Hematopoietic multipotent progenitor cell treated with erythropoietin and hydrocortisone succinate and interleukin-3 and kit ligand, for 17 days (in vitro differentiated cells): ENCODE results near the gene CLSTN2.

Experiments
- DNase-seq: peaks from one replicate; pipeline ENCODE4 v3.0.0-alpha.2; 2015; ENCODE audit warnings: low spot score

The CLSTN2 gene

DNA sequence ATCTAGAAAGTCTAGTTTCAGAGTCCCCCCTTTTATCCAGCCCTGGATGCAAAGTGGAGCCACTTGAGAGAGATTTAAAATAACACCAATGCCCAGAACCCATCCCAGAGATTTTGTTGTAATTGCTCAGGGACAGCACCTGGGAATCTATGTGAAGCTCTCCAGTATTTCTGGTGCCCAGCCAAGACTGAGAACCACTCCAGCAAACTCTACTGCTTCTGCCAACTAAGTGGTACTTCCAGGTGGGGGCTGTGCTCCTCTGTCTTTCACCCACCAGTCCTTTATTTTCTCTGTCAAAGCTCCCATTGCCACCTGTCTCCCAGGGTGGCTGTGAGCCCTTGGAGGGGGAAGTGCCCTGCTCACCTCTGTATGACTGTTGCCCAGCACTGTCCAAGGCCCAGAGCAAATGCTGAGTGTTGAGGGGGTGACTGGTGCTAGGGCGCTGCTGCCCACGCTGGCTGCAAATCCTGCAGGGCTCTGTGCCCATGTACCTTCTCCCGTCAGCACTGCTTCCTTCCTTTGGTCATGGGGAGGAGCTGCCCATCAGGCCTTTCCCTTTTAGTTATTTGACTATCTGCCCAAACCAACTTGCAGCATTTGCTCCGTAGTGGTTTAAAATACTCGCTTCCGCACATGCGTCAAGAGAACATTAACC, 9.4 kb downstream of the CLSTN2 start:
- no peak for DNase-seq

DNA sequence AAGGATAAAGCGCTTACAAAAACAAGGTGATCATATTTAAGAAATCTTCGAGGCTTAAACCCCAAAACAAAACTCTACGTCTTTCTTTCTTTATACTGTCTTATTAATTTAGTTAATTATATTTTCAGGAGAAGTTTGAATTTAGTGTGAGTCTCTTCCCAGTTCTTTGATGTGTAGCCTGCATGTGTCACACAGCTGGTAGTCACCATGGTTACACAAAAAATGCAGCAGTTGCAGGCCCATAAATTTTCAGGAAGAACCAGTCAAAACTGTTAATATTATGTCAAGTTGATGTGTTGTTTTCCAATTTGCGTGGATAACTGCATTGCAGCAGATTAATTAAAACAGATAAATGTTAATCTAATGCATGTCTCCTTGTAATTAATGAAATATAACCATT, 10.4 kb downstream of the CLSTN2 start:
- DNase-seq = no peak

DNA sequence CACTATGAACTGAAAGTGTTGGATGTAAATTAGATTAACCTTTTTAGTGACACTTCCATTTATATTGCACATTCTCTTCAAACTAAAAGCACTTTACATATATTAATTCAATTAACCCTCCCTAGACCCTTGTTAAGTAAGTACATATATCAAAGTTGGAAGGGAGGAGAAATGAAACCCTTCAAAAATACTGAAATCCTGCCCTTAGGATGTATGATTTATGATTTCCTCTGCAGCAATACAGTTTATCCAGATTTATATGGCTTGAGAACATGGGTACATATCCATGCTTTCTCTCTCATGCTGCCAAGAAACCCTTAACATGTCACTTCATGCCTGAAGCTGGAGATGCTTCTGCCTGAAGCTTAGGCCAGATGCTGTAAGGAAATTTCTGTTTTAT, 11.0 kb downstream of the CLSTN2 start:
- no peak for DNase-seq

DNA sequence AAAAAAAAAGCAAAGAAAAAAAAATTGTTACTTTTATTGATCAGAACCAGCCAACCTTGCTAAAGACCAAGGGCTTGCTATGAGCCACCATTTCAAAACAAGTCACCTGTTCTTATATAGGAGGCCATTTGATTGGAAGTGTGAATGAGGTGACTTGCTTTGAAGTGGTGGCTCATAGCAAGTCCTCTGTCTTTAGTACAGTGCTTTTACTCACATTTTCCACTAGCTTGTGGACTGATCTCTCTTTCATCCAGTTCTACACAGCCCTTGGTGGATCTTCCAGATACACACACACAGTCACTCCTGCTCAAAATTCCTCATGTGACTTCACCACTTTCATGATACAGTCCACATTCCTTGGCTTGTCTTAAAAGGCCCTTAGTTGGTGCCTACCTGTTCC, 13.5 kb downstream of the CLSTN2 start:
- DNase-seq = no peak

DNA sequence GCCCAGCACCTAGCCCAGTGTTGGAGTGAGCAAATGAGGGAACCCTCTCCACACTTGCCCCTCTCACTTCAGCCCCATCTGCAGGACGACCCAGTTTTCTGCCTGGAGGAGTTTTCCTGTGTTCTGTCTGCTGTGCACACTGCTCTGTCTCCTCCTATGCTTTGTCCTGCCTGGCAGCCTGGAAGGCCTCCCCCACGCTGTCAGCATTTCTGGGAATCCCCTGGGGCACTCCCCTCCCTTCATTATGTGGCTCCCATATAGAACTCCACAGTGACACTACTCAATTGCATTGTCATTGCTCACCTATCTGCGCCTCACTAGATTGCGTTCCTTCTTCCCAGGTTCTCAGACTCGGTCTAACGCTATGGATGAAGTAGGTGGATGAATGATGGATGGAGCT, 13.9 kb downstream of the CLSTN2 start:
- DNase-seq = no peak

DNA sequence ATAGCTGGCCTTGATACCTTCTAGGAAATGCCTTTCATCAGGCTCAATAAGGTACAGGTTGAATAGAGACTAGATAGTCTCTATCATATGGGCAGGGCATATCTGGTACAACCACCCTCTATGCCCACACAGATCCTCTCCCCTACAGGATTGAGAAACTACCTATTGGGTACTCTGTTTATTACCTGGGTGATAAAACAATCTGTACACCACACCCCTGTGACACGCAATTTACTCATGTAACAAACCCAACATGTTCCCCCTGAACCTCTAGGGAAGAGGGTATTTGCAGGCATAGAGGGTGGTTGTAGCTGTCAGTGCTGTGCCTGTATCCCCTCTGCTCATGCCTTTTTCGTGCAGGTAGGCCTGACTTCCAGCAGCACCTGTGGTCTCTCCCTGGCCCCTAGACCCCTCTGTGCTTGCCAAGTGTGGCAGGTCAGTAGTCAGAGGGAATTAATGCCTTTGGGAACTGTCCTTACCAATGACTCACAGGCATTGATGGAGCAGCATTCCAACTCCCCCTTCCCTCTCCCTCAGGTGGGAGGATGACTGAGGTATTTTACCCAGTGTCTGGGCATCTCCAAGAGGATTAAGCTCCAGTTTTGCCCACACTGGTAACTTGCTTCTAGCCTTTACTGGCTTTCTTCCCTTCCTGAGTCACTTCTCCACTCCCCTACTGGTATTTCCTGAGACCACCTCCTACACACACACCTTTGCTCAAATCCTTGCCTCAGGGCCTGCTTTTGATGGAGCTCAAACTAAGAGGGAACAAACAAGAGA, 18.3 kb downstream of the CLSTN2 start:
- DNase-seq = no peak

DNA sequence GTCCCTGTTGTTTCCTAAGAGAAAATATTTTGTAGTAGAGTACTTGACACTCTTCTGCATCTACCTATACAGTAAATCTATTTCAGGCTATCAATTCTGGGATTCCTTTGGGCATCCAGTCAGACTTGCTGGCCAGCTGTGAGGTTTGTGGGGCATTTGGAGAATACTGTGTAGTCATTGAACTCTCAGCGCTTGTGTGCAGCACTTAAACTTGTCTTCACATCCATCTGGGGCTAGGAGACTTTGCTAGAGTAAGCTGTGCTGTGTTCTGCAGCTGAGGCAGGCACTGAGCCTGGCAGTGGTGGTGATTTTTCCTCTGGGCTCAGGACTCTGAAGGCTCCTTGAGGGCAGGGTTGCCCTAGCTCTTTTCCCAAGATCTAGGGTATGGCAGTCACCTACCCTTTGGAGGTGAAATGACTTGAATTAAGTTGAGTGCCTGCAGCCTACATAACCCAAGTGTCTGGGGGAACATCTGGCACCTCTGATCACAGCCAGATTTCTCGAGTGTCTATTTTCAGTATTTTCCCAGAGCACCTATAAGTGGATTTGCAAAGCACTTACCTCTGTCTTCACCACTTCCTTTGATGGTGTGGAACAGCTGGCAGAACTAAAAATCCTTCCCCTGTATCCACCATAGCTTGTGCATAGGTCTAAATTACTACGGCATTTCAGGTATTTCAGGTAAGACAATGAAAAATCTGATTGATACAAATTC, 19.3 kb downstream of the CLSTN2 start:
- DNase-seq = no peak

DNA sequence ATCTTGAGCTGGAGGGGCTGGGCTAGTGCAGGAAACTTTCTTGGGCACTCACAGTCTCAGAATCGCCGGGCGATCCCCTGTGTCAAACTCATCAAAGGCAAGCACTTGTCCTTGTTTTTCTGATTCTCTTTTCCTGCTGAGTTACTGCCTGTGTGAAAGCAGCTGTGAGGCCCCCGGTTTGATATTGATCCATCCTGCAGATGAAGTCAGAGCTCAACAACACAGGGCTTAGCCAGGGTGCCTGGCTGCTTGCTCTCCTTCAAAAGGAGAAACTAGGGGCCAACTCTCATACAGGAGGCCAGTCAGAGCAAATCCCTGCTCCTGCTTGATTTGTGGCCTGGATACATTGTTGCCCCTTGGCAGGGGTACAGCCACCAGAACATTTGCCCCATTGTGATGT, 22.9 kb downstream of the CLSTN2 start:
- DNase-seq = no peak

DNA sequence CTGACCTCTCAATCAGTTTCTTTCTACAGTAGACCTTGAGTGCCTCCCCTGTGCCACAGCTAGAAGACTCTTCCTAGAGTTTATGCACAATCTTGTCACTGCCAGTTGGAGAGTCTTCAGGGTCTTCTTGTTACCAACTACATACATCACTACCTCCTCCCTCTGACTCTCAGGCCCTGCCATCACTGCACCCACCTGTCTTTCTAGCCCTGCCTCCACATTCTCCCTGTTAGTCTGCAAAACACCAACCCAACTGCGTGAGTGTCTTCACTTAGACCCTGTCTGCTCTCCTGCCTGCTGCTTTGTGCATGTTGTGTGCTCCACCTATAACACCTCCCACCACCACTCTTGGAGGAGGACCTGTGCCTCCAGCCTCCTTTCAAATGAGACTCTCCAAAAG, 34.4 kb downstream of the CLSTN2 start:
- no peak for DNase-seq

DNA sequence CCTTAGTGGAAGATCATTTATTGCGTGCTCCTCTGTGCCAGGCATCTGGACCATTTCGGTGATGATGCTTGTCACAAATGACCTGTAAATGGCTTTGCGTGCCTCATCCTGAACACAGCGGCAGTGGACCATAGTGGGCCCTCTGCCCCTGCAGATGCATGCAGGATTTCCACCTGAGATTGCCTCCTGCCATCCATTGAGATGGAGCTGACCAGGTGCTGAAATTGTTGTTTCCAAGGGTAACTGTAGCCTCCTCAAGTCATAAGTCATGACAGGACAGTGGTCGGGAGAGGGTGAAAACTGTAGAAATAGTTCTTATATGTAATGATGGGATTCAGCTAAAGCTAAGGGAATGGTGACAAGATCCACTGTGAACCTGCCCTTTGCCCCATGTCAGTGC, 35.5 kb downstream of the CLSTN2 start:
- DNase-seq = no peak

DNA sequence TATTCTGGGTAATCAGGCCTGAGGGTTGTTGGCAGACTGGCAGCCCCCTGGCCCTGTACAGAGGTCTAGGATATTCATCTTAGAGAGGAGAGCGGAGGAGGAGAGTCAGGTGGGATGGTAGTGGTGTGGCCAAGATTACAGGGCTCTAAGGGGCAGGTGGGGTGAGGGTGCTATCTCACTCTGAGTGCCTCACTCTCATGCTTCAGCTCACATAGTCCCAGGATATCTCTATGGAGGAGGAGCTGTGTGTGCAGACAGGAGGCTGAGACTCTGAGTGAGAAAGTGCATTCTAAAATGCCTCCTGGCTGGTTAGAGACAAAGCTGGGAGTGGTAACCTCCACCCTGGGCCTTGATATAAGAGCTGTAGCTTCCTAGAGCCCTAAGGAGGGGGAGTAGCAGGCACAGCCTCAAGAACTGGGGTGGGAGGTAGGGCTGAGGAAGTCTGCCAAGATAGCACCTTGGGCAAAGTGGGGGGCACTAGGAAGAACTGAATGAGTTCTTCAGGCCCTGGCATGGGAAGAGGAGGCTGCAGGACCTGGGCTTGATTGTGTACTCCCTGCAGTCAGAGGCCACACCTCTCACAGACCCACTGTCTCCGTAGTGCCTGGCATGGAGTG, 39.9 kb downstream of the CLSTN2 start:
- DNase-seq = no peak

DNA sequence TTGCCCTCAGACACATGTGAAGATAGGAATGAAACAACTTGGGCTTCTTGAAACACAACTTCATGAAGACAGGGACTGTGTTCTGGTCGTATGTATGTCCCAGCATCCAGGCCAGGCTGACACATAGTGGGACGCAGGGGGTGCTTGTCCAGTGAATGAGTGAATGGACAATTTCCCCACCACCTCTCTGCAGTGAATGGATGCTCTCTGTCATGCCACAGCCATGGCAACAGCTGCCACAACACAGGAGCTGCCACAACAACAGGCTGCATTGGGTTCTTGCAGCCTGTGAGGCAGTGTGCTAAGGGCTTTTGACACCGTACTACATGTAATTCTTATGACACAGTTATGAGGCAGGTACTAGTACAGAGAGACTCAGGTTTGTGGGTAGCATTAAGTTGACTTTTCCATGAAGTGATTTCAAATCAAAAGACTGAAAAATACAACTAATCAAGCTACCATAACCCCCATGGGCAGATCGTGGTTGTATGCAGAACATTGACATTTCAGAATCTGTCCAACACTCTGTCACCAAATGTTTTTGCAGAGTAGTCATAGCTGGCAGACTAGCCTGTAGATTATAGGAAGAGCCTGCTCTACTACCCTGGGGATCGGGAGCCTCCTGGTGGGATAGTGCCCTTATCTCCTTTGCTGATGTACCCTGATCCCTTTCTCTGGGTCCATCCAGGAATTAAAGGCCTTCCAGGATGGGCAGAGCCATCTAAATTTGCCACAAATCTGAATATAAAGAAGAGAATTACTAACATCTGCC, 40.8 kb downstream of the CLSTN2 start:
- no peak for DNase-seq

DNA sequence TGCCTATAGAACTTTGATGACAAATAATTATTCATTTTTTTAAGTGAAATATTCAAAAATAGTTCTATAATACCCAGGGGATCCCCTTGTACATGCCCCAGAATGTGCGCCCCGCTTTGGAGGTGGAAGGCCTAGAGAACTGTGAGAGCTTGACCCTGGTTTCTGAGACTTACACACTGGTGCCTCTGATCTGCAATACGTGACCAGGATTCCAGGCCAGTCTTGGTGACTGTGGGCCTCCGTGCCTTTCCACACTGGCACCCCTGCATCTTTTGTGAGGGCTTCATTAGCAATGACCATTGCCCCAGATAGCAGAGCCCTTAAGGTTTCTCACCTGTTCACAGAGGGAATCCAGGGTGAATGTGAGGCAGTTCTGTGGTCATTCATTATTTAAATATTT, 44.0 kb downstream of the CLSTN2 start:
- no peak for DNase-seq

DNA sequence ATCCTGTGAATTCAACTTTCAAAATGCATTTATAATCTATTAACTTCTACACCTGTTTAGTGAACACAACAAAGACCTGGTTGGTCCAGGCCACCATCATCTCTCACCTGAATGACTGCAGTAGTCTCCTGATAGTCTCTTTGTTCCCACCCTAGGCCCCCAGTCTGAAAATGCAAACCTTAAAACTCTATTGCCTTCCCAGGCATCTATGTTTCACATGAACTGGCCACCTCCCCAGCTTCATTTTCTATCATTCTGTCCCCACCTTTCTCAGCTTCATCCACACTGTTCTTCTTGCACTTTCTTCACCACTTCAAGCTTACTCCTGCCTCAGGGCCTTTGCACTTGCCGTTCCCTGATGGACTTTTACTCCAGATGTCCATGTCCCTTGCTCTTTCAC, 45.0 kb downstream of the CLSTN2 start:
- DNase-seq = no peak

DNA sequence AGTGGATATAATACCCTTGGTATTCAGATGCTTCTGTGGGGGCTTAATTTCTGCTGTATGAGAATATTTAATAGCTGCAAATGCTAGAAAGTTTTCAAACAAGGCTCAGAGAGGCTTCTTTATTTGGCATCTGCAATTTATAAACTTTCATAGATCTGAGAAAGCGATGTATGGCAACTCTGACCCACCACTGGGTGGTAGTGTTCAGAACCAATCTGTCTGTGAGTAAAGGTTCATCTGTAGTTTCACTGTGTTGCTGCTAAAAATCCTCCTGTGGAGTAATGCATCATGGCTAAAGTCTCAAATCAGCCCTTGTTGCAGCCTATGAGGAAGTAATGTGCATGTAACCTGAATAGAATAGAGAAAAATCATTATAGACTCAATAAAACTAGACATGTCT, 47.4 kb downstream of the CLSTN2 start:
- no peak for DNase-seq

DNA sequence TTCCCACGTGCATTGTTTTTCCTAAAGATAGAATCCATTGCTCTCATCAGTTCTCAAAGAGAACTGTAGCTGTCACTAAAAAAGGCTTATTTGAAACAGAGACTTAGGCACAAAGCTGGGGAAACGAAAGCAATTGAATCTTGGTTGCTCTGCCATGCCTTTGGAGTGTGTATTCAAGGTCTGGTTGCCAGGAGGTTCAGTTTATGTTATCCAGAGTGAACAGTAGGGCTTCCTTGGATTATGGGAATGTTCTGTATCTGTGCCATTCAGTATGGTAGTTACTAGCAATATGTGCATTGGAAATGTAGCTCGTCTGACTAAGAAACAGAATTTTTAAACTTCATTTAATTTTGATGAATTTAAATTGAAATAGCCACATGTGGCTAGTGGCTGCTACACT, 50.6 kb downstream of the CLSTN2 start:
- no peak for DNase-seq

DNA sequence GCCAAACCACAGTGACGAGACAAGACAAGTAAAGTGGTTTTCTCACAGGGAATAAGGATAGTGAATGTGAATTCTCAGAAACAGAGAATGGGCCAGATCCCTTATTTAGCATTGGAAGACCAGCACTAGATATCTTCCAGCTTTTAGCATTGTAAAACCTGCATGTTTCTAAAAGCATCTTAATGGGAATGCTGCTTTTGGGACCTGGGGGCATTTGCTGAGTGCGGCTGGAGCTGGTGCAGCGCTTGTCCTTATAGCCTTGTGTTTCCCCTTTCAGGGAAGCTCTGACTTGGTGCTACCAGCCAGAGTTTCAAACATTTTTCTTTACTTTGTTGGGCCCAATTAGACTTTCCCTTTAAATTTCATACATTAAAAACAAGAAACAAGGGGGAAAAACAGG, 52.9 kb downstream of the CLSTN2 start:
- DNase-seq = no peak

DNA sequence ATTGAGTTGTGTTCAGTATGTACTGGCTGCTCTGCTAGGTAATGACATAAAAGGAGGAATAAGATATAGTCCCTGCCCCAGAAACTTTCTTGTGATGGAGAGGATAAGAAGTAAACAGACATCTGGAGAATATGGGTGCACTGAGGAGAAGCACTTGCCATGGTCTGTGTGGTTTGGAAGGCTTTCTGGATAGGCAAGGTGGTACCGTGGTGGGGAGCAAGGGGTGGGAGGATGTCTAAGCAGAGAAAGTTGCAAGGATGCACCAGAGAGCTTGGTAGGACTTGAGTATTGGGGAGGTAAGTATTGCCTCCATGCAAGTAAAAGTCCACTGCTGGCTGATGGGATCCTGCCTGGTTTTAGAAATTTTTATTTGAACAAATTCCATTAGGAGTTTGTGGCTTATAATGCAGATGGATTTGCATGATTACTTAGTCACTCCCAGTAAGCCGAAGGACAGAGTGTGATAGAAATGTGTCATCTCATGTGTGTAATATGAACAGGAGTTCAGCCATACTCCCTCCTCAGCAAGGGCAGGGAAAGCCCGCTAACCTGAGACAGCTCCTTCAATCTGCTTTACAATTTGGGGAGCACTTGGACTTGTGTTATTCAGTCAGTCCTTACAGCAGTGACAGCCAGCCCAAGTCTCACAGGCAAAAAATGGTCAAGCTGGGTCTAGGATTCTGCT, 53.6 kb downstream of the CLSTN2 start:
- DNase-seq = no peak

DNA sequence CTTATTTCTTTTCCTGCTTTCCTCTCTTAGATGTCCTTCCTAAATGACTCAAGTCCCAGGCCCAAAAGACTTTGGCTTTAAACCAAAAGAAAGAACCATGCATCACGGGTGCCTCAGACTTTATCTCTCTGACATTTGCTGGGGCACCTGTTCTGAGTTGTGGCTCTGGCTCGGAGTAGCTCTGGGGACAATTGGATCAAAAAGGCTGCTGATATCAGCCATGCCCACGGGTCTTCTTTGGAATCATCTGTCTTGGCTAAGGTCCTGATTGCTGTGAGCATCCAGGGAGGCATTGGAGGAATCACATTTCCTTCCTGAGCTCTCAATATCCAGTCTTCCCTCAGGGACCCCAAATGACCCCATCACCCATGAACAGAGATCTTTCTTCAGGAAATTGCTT, 59.9 kb downstream of the CLSTN2 start:
- no peak for DNase-seq

DNA sequence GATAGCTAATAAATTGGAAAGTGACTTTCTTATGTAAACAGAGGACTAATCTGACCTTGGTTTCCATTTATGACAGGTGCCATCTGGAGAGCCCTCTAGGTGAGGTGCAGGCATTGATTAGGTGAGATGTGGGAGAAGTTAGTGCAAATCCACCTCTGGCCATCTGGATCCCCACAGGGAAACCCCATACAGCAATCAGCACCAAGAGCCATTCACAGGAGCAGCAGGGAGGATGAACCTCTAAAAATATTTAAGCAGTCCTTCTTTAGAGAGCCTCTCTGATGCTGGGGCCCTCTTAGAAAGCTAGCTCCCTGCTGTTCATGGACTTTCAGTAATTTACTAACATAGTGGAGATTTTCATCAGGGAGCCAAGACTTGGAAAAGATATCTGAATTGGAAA, 69.3 kb downstream of the CLSTN2 start:
- DNase-seq = no peak

DNA sequence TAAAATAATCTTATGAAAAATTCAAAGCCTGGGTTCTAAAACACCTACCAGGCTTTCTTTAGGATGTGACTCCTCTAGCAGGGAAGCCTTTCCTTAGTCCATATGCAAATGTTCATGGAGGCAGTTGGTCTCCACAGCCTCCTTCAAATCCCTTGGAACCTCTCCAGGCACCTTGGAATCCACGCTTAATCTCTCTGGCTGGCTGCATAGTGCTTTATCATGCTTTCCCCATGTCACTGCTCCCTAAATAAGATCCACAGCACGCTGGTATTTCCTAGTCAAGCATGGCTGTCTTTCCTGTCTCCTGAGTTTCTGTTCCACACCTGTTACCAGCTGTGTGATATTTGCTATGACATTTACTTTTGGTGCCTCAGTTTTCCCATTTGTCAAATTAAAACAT, 71.3 kb downstream of the CLSTN2 start:
- DNase-seq = no peak

DNA sequence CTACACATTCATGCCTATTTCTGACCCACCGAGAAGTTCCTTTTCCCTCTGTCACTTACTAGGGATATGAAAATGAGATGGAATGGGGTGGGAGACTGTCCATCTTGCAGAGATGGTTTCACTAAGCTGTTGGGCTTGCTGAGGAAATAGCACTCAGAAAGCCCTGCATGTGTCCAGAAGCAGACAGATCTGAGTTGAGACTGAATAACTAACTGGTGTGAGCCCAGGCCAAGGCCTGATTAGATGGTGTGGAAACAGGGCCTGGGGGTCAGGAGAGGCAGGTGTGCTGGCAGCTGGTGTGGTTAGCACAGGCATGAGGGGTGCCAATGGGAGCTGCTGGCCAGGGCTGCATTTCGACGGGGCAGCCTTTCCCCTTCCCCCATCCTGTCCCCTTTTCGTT, 72.1 kb downstream of the CLSTN2 start:
- DNase-seq = no peak
